Stimulated activated CD8-positive, alpha-beta memory T cell treated with anti-CD3 and anti-CD28 coated beads, Interleukin-15, amount 100 ng/mL, for 1 hour (primary cell): Measurements from ENCODE around the gene ELK4.

Source experiments
- DNase-seq: peaks from one replicate; pipeline ENCODE4 v3.0.0-alpha.2; 2020; ENCODE audit warnings: low read depth

Gene ELK4

GRCh38 chr1:205595861-205596260 is 36.0 kb downstream of the ELK4 start:
- no peak for DNase-seq

DNA sequence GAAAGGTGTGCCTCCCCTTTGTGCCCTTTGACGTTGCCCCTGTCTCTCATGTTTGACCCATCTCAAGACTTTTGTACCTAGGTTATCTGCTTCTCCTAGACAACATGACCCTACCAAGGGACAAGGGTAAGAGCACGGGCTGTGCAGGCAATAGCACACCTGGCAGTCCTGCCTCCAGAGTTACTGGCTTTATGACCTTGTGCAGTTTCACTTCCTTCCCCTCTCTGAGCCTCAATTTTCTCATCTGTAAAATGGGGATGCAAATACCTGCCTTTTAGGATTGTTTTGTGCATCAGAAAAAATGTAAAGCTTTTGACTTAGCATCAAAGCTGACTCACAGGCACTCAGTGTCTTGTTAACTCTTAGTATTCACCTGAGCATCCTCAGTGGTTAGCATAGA is 36.4 kb downstream of the ELK4 start:
- no peak for DNase-seq

GRCh38 chr1:205594846-205595245 is 37.0 kb downstream of the ELK4 start:
- no peak for DNase-seq

- no peak for DNase-seq
Observed at GRCh38 chr1:205593967-205594366, 37.8 kb downstream of the ELK4 start.

GRCh38 chr1:205593532-205593931 is 38.3 kb downstream of the ELK4 start:
- no peak for DNase-seq

GRCh38 chr1:205592443-205593003 is 39.3 kb downstream of the ELK4 start:
- no peak for DNase-seq

GRCh38 chr1:205591522-205592351 is 40.1 kb downstream of the ELK4 start:
- DNase-seq = peak; percentile 89

- DNase-seq = no peak
Observed at GRCh38 chr1:205590777-205591513, 40.9 kb downstream of the ELK4 start.

- DNase-seq = no peak
Observed at GRCh38 chr1:205590457-205590768, 41.4 kb downstream of the ELK4 start.

DNA sequence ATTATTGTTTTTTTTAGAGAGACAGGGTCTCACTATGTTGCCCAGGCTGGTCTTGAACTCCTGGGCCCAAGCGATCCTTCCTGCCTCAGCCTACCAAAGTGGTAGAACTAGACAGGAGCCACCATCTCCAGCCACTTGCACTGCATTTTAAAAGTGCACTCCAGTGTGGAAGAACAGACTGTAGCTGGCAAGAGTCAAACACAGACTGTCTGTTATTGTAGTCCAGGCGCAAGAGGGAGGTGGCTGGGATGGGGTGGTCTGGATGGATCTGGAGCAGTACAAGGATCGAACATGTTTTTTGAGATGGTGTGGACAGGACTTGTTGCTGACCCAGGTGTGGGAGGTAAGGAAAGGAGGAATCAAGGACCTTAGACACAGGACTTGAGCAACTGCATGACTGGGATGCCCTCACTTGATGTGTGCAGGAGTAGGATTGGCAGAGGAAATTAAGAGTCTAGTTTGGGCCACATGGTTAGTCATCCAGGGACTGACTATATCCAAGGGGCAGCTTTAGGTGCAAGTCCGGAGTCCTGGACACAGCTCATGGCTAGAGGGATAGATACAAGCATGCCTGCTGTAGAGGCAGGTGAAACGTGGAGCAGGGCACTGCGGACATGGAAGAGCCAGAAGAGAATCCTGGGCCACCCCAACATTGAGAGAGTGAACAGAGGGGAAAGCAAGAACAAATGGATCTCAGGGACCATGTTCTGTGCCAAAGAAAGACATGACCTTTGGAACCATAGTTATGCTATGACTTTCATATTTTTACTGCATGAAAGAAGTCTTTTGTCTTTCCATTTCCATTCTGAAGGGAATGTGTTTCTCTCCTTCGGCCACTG is 42.0 kb downstream of the ELK4 start:
- DNase-seq = no peak

DNA sequence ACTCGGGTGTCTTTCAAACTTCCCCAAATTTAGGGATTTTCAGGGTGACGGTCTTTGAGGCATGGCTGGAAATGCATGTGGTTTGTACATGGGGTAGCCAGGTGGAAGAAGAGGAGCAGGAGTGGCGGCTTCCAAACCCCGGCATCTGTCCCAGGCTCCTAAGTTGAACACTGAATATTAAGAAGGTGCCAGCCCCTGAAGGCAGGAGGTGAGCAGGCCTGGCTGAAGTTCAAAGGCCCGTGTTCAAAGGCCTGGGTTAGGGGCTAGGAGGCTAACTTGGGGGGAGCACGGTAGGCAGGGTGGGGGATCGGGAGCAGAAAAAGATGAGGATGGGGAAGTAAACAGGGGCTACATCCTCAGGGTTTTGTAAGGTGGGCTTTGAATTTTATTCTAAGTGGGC is 42.8 kb downstream of the ELK4 start:
- DNase-seq = no peak

- no peak for DNase-seq
Observed at GRCh38 chr1:205588636-205589035, 43.2 kb downstream of the ELK4 start.

DNA sequence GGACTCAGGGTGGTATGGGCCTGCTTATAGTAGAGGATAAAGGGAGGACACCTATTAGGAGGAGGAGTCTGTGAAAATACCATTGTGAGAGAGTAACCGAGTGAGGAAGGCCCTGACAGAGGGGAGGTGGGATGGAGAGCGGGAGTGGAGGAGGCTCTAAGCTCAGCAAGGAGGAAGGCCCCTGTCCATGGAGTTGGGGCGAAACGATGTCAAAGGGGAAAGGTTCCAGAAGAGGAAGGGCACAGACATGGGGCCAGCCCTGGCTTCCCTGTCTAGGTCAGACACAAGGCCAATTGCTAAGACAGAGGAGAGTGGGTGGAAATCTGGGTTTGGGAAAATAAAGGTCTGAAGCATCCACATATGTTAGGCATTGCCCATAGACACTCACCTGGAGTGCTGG is 44.2 kb downstream of the ELK4 start:
- DNase-seq = no peak

DNA sequence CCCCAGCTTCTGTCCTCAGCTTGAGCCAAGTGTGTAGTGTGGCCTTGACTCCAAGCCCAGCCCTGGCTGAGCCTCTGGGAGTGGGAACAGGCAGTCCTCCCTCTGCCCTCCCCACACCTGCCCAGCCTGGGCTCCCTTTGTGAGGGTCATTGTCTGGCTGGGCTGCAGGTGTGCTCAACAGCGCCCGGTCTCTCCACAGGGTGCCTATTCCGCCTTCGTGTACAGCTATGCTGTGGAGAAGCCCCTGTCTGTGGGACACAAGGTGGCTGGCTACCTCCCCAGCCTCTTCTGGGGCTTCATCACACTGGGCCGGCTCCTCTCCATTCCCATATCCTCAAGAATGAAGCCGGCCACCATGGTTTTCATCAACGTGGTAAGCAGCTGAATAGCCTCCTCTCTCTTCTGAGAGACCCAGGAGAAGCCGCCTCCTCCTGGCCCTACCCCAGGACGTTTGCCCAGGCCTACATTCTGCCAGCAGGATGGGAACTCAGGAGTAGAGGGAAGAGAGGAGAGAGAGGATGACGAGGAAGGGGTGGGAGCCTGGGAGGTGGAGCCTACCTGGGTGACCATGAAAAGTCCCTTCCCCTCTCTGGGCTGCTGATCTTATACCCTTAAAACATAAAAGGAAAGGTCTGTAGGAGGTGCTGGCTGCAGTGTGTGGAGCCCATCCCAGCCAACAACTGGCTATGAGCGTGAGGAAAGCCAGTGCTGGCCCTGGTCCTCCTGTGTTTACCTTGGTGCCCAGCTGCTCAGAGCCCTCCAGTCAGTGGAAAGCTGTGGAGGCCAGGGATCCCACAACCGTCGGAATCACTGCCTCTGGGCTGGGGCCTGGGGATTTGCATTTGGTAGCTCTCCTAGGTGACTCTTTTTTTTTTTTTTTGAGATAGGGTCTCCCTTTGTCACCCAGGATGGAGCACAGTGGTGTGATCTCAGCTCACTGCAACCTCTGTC is 45.7 kb downstream of the ELK4 start:
- no peak for DNase-seq

DNA sequence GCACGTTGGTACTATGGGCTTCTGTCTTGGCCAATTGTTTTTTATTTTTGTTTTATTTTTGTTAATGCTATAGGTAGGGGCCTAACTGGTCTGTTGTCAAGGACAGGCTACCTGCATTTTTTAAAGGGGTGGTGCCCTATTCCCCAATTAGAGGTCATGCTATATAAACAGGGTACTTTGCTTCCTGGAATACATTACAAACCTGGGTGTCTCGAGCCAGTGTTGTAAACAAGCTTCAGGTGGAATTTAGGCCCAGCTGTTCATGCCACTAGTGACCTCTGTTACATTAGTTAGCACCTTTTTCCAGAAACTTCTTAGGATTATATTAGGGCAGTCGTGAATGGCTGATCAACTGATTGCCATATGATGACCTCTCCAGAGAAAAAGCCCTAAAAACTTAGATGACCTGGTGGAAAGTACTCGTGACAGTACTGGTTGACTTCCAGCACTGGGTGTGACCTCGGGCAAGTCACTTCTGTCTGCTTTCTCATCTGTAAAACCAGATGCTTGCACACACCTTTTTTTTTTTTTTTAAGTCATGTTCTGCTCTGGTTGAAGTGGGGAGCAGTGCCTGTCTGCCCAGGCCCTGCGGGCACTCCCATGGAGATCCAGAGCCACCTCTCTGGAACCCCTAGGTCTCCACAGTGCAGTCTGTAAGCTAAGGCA is 46.5 kb downstream of the ELK4 start:
- DNase-seq = no peak

- DNase-seq = no peak
Observed at GRCh38 chr1:205584732-205585131, 47.1 kb downstream of the ELK4 start.

- DNase-seq = no peak
Observed at GRCh38 chr1:205583461-205584130, 48.2 kb downstream of the ELK4 start.

DNA sequence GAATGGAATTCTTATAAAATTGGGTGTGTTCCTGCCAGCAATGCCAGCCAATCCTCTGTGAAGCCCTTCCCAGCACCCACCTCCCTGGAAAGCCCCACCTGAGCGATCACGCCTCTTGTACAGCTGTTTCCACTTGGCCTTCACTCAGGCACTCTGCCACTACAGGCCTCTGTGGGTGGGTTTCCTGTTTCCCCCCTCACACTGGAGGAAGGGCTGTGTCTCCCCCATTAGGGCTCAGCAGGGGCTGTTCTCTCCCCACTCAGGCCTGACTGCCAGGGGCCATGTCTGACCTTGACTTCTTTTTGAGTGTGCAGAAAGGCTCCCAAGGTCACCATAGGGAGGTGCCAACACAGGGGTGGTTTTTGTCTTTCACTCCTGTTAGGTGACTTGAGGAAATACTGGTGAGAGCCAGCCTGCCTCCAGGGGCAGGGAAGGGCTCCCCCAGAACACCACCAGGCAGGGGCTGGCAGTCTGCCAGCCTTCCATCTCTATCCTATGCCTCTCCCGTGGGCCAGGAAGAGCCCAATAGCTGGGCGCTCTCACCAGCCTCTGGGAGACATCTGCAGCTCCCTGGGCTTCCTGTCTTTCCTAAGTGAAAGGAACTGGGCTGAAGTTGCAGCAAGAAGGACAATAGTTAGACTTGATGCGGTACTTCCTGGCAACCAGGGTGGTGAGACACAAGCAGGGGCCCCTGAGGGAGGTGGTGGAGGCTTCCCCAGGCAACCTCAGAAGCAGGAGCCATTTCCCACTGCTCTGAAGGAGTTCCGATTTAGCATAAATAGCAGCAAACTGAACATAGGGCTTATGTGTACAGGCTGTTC is 49.1 kb downstream of the ELK4 start:
- no peak for DNase-seq

DNA sequence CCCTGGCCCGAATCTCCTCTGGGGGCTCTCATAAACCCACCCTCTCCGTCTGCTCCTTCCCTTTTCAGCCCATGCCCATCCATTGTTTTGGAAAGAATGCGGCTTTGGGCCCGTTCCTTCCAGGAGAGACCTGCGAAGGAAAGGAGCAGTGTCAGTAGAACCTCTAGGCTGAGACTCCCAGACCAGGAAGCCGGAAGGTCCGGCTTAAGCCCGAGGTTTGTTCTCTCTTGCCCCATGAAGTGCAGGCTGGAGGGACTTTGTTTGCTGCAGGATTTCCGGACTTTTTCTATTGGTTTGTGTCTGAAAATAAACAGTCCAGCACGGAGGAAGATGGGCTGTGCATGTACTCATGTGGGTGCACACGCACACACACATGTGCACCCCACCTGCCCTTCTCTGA is 49.8 kb downstream of the ELK4 start:
- no peak for DNase-seq
